GM23248 (cell line): Measurements from ENCODE around the gene COMMD4. TPM values are rescaled to one million over a fixed set of nuclear protein-coding genes. Genes with fewer than 3 reads are reported as not detected.
A peak's percentile ranks its signal among the peaks of the same experiment; 100 is the strongest.
"Not testable (repeated sequence)": the region's sequence is repeated elsewhere in the genome, so short reads cannot be mapped to it uniquely, and the experiment has no call there.

ENCODE experiments used
- DNase-seq: peaks from one replicate; pipeline ENCODE4 v3.0.0-alpha.2; 2015
- H2AFZ ChIP-seq: fragments of 200-600 bp; sonication (generic); 2 replicates; pipeline ENCODE4 v1.6.1; 2016; ENCODE audit warnings: antibody characterized with exemption
- H3F3A ChIP-seq: fragments of 200-600 bp; sonication (generic); 2 replicates; pipeline ENCODE4 v1.6.1; 2016; ENCODE audit warnings: mild to moderate bottlenecking, antibody characterized with exemption, mixed run types; ENCODE audit not compliant: insufficient read depth
- H3K27ac ChIP-seq: fragments of 200-600 bp; sonication (generic); 2 replicates; pipeline ENCODE4 v1.5.1; 2016; ENCODE audit warnings: mild to moderate bottlenecking
- H3K27me3 ChIP-seq: fragments of 200-600 bp; sonication (generic); replicated peaks from 2 replicates; pipeline ENCODE4 v1.6.1; 2016; ENCODE audit warnings: mild to moderate bottlenecking; ENCODE audit not compliant: insufficient read depth
- H3K36me3 ChIP-seq: fragments of 200-600 bp; sonication (generic); 2 replicates; pipeline ENCODE4 v1.6.1; 2016; ENCODE audit warnings: low read depth, mild to moderate bottlenecking
- H3K4me1 ChIP-seq: fragments of 200-600 bp; sonication (generic); 2 replicates; pipeline ENCODE4 v1.6.1; 2016; ENCODE audit warnings: mild to moderate bottlenecking; ENCODE audit not compliant: insufficient read depth
- H3K4me2 ChIP-seq: fragments of 200-600 bp; sonication (generic); one replicate; pipeline ENCODE4 v1.6.1; 2016; ENCODE audit warnings: mild to moderate bottlenecking; ENCODE audit not compliant: unreplicated experiment
- H3K4me3 ChIP-seq: fragments of 200-600 bp; sonication (generic); 2 replicates; pipeline ENCODE4 v1.5.1; 2016; ENCODE audit warnings: mild to moderate bottlenecking
- H3K79me2 ChIP-seq: fragments of 200-600 bp; sonication (generic); 2 replicates; pipeline ENCODE4 v1.6.1; 2016; ENCODE audit warnings: mild to moderate bottlenecking; ENCODE audit not compliant: insufficient read depth
- H3K9ac ChIP-seq: fragments of 200-600 bp; sonication (generic); 2 replicates; pipeline ENCODE4 v1.6.1; 2016; ENCODE audit warnings: mild to moderate bottlenecking
- H3K9me2 ChIP-seq: fragments of 200-600 bp; sonication (generic); 2 replicates; pipeline ENCODE4 v1.6.1; 2016; ENCODE audit warnings: mixed run types, mild to moderate bottlenecking, moderate library complexity; ENCODE audit not compliant: insufficient read depth
- H3K9me3 ChIP-seq: fragments of 200-600 bp; sonication (generic); one replicate; pipeline ENCODE4 v1.6.1; 2017; ENCODE audit warnings: low read depth
- H4K20me1 ChIP-seq: fragments of 200-600 bp; sonication (generic); 2 replicates; pipeline ENCODE4 v1.6.0; 2016; ENCODE audit not compliant: insufficient read depth
- EZH2 ChIP-seq: fragments of 200-600 bp; sonication (generic); IDR thresholded peaks from 2 replicates; pipeline ENCODE4 v1.6.1; 2018; ENCODE audit warnings: antibody characterized with exemption, mild to moderate bottlenecking; ENCODE audit not compliant: insufficient read depth, poor library complexity, severe bottlenecking
- EZH2phosphoT487 ChIP-seq: fragments of 200-600 bp; sonication (generic); IDR thresholded peaks from 2 replicates; pipeline ENCODE4 v1.6.1; 2018; ENCODE audit warnings: antibody characterized with exemption, moderate library complexity, mild to moderate bottlenecking, low read depth; ENCODE audit not compliant: insufficient read depth
- WGBS, 2 experiments: methylation state at CpG; one replicate each; pipeline ENCODE4 v1.1.6; 2015 to 2017; ENCODE audit warnings: low lambda C conversion rate in 2 of 2, low coverage in 1 of 2; ENCODE audit errors: missing lambda C conversion rate in 2 of 2; 5-methylcytosine and 5-hydroxymethylcytosine counted together
- in situ Hi-C: fragments of 300-500 bp; cut with MboI; formaldehyde crosslinking; loops from 2 replicates; pipeline ENCODE4 v1.15.0; 2020
- polyA plus RNA-seq: library from polyadenylated mRNA; unstranded; fragments of >200 nt; fragmentation: Nextera tagmentation; extraction: Ambion mirVana; gene quantifications from 2 replicates; pipeline ENCODE4 v1.2.1, GENCODE V29; 2016
- total RNA-seq: library from RNA; depleted of rRNA; stranded (reverse); fragments of >200 nt; shearing (Covaris generic); gene quantifications from 2 replicates; pipeline ENCODE4 v1.2.3, GENCODE V29; 2014

The COMMD4 gene
- total and polyA plus RNA-seq, 2 experiments from 2014 or later: 82.0 to 82.5 TPM

- Histone ChIP-seq H3K4me2 (peak within 1 kb of the TSS; percentile 93), H3K9me2 (no peaks in the 10 kb centered on the region), H3K27me3 (no peaks in the 10 kb centered on the region), H3K9me3 (no peaks in the 10 kb centered on the region), H4K20me1 (no peaks in the 10 kb centered on the region), H3K4me1 (no peaks in the 10 kb centered on the region), H3K36me3 (no peaks in the 10 kb centered on the region), H3K27ac (no peak within 1 kb of the TSS), H3F3A (peaks cover 11% of the 10 kb centered on the region), H2AFZ (peak within 1 kb of the TSS; percentile 92), H3K79me2 (no peaks in the 10 kb centered on the region), H3K9ac (peak within 1 kb of the TSS; percentile 76), H3K4me3 (peak within 1 kb of the TSS; percentile 80)
- WGBS, 2 experiments: 28 to 34% methylated on average over 20 of the region's 20 CpGs
- TF ChIP-seq EZH2phosphoT487: no peak
- TF ChIP-seq EZH2: no peak
- in situ Hi-C loops: no loop called here
- no peak for DNase-seq
Measured at GRCh38 chr15:75346796-75347221, 10.9 kb downstream of the COMMD4 start, which contains the start of gene NEIL1. Gene NEIL1, plus strand, starts transcription at chr15:75347039. Its CDS starts 1,867 bp downstream, at chr15:75348906.

GRCh38 chr15:75347222-75348033 is 11.6 kb downstream of the COMMD4 start:
- no peak overlapping the region for H3K27ac ChIP-seq
- no peaks in the 10 kb centered on the region for H3K4me1 ChIP-seq
- H3K9me2 ChIP-seq: no peaks in the 10 kb centered on the region
- 2 to 5% methylated on average over 46 to 62 of the region's 65 CpGs for WGBS, 2 experiments
- H3K9me3 ChIP-seq: no peaks in the 10 kb centered on the region
- peak overlapping the region; percentile 93 for H3K4me2 ChIP-seq
- in situ Hi-C loops: no loop called here
- H3K4me3 ChIP-seq: peak overlapping the region; percentile 80
- peak; percentile 60 for DNase-seq
- peak overlapping the region; percentile 76 for H3K9ac ChIP-seq
- H2AFZ ChIP-seq: peak overlapping the region; percentile 92
- no peak for TF ChIP-seq EZH2phosphoT487
- no peak for TF ChIP-seq EZH2
- H3K79me2 ChIP-seq: no peaks in the 10 kb centered on the region
- H4K20me1 ChIP-seq: no peaks in the 10 kb centered on the region
- peaks cover 11% of the 10 kb centered on the region for H3F3A ChIP-seq
- no peaks in the 10 kb centered on the region for H3K36me3 ChIP-seq
- no peaks in the 10 kb centered on the region for H3K27me3 ChIP-seq

- Histone ChIP-seq H2AFZ (peak overlapping the region; percentile 92), H3K4me2 (peak overlapping the region; percentile 93), H3K9ac (peak overlapping the region; percentile 76), H3K4me1 (no peaks in the 10 kb centered on the region), H3F3A (peaks cover 11% of the 10 kb centered on the region), H3K9me2 (no peaks in the 10 kb centered on the region), H4K20me1 (no peaks in the 10 kb centered on the region), H3K79me2 (no peaks in the 10 kb centered on the region), H3K27me3 (no peaks in the 10 kb centered on the region), H3K36me3 (no peaks in the 10 kb centered on the region), H3K27ac (no peak overlapping the region), H3K9me3 (no peaks in the 10 kb centered on the region), H3K4me3 (peak overlapping the region; percentile 80)
- WGBS, 2 experiments: 0 to 2% methylated on average over 36 to 37 of the region's 45 CpGs
- DNase-seq: peak; percentile 44
- TF ChIP-seq EZH2phosphoT487 (no peak), EZH2 (no peak)
- in situ Hi-C loops: no loop called here
Measured at GRCh38 chr15:75348034-75348561, 12.2 kb downstream of the COMMD4 start.

DNA sequence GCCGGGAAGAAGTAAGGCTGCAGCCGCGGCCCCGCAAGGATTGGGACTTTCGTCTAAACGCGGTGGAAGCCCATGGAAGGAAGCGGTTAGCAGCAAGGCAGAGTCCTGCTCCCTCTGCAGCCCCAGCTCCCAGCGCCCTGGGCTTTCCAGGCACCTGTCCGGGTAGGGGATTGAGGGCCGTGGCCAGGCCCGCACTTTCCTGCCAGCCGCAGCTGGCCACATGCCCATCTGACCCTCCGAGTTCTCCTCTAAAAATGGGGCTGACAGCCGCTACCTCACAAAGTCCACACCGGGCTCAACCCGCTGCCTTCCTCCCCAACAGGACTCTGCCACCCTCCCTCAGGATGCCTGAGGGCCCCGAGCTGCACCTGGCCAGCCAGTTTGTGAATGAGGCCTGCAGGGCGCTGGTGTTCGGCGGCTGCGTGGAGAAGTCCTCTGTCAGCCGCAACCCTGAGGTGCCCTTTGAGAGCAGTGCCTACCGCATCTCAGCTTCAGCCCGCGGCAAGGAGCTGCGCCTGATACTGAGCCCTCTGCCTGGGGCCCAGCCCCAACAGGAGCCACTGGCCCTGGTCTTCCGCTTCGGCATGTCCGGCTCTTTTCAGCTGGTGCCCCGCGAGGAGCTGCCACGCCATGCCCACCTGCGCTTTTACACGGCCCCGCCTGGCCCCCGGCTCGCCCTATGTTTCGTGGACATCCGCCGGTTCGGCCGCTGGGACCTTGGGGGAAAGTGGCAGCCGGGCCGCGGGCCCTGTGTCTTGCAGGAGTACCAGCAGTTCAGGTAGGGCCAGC is 12.9 kb downstream of the COMMD4 start:
- 35 to 36% methylated on average over 46 of the region's 46 CpGs for WGBS, 2 experiments
- peak overlapping the region; percentile 92 for H2AFZ ChIP-seq
- H3K9me2 ChIP-seq: no peaks in the 10 kb centered on the region
- no peaks in the 10 kb centered on the region for H3K27me3 ChIP-seq
- in situ Hi-C loops: no loop called here
- no peak overlapping the region for H3K27ac ChIP-seq
- no peak for TF ChIP-seq EZH2
- TF ChIP-seq EZH2phosphoT487: no peak
- H3K36me3 ChIP-seq: no peaks in the 10 kb centered on the region
- H3K4me2 ChIP-seq: peak overlapping the region; percentile 93
- H3F3A ChIP-seq: peaks cover 11% of the 10 kb centered on the region
- no peaks in the 10 kb centered on the region for H3K4me1 ChIP-seq
- H3K9ac ChIP-seq: peak overlapping the region; percentile 76
- peak; percentile 41 for DNase-seq
- no peaks in the 10 kb centered on the region for H3K9me3 ChIP-seq
- H4K20me1 ChIP-seq: no peaks in the 10 kb centered on the region
- no peaks in the 10 kb centered on the region for H3K79me2 ChIP-seq
- H3K4me3 ChIP-seq: peak overlapping the region; percentile 80

DNA sequence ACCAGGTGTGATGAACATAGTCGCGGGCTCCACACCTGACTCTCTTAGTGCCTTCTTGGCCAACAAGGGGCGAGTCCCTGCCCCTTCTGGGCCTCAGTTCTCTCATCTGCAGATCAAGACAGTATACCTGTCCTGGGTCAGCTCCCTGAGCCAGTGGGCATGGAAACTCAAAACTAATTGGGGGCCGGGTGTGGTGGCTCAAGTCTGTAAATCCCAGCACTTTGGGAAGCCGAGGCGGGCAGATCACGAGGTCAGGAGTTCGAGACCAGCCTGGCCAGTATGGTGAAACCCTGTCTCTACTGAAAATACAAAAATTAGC is 13.4 kb downstream of the COMMD4 start:
- H3K9me3 ChIP-seq, H3K27me3 ChIP-seq, H3K4me3 ChIP-seq, H3K79me2 ChIP-seq, H3K4me2 ChIP-seq, H3K27ac ChIP-seq, H3K9ac ChIP-seq, H4K20me1 ChIP-seq, H3K9me2 ChIP-seq, in situ Hi-C loops, DNase-seq, H2AFZ ChIP-seq, H3K4me1 ChIP-seq, H3K36me3 ChIP-seq, H3F3A ChIP-seq: not testable (repeated sequence)
- WGBS, 2 experiments: 98 to 100% methylated on average over 7 to 8 of the region's 8 CpGs
